GM10266 (cell line): Measurements from ENCODE around the gene C1orf21.
"Not testable (repeated sequence)": the region's sequence is repeated elsewhere in the genome, so short reads cannot be mapped to it uniquely, and the experiment has no call there.

ENCODE experiments used
- DNase-seq: peaks from one replicate; pipeline ENCODE4 v3.0.0; 2012; ENCODE audit errors: extremely low spot score
- TF ChIP-seq, protein P1 (sequence below): IDR thresholded peaks from 2 replicates; pipeline ENCODE4 v1.5.1; 2012; ENCODE audit warnings: mild to moderate bottlenecking, low read depth; ENCODE audit not compliant: control insufficient read depth, insufficient read depth; ENCODE audit errors: missing control alignments

The C1orf21 gene

DNA sequence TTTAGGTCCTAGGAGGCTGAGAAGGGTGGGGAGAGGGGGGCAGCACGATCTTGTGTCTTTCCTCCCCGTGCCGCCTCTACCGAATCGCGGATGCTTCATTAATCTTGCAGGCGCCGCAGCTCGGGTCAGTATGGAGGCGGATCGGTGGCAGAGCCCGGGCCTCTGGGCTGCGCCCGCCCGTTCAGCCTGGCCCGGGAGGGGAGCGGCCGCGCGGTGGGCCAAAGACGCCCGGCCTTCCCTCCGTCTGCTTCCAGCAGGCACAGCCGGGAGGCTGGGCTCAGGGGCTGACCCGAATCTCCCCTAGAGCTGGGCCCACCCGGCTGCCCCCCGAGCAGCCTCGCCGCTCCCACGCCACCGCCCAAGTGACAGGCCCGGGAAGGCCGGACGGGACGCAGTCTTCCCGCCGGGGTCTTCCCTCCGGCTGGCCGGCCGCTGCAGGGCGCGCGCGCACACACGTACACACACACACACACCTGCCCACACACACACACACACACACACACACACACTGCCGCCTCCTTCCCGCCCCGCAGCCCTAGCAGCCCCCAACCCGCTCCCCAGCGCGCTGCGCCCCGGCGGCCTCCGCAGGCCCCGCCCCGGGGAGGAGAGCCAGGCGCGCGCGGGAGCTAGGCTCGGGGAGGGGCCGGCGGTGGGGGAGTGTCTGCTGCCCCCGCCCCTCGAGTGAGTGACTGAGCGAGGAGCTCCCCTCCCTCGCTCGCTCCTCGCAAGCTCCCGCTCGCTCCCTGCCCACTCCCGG lies at the start of gene C1orf21:
TSS of gene C1orf21 (plus strand) at position 718 of the 757 bp plus-strand sequence. CDS start 90,481 bp downstream, outside the sequence.
- DNase-seq, result peak; percentile 91
- TF ChIP-seq, protein P1, sequence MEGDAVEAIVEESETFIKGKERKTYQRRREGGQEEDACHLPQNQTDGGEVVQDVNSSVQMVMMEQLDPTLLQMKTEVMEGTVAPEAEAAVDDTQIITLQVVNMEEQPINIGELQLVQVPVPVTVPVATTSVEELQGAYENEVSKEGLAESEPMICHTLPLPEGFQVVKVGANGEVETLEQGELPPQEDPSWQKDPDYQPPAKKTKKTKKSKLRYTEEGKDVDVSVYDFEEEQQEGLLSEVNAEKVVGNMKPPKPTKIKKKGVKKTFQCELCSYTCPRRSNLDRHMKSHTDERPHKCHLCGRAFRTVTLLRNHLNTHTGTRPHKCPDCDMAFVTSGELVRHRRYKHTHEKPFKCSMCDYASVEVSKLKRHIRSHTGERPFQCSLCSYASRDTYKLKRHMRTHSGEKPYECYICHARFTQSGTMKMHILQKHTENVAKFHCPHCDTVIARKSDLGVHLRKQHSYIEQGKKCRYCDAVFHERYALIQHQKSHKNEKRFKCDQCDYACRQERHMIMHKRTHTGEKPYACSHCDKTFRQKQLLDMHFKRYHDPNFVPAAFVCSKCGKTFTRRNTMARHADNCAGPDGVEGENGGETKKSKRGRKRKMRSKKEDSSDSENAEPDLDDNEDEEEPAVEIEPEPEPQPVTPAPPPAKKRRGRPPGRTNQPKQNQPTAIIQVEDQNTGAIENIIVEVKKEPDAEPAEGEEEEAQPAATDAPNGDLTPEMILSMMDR, result no peak

DNA sequence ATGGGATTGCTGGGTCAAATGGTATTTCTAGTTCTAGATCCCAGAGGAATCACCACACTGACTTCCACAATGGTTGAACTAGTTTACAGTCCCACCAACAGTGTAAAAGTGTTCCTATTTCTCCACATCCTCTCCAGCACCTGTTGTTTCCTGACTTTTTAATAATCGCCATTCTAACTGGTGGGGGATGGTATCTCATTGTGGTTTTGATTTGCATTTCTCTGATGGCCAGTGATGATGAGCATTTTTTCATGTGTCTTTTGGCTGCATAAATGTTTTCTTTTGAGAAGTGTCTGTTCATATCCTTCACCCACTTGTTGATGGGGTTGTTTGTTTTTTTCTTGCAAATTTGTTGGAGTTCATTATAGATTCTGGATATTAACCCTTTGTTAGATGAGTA lies 49.0 kb upstream of the C1orf21 start:
- DNase-seq, result not testable (repeated sequence)

- no peak for DNase-seq
- TF ChIP-seq, protein P1, result no peak
These were observed 45.8 kb upstream of the C1orf21 start for GRCh38 chr1:184340984-184341383.

DNA sequence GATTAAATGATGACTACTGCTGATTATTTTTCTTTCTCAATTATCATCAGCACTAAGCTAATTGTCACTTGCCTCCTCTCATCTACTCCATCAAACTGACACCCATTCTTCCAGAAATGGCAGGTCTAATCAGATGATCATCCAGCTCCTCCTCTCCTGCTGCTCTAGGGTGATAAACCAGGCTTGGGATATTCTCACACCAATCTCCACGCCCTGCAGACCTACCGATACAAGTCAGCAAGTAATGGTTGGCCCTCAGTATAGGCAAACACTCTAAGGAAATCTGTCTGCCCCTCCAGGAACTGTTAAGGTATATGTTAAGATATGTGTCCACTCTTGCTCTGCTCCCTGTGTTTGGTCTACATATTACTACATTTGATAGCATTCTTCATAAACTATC lies 36.3 kb upstream of the C1orf21 start:
- TF ChIP-seq, protein P1, result no peak
- no peak for DNase-seq

DNA sequence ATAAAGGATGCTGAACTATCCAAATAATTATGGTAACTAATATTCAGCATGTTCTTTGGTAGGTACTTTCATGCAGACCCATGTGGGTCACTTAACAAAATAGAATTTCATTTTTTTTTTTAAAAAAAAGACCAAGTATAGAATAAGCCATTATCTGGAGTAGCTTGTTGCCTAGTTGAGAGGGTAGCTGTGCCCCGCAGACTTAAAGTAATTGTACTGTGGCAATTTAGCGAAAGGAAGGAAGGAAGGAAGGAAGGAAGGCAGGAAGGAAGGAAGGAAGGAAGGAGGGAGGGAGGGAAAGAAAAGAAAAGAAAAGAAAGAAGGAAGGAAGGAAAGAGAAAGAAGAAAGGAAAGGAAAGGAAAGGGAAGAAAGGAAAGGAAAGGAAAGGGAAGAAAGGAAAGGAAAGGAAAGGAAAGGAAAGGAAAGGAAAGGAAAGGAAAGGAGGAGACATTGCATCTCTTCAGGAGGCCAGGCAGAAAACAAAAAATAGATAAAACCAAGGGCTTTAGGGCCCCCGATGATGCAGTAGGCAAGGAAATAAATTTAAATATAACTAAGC lies 35.3 kb upstream of the C1orf21 start:
- TF ChIP-seq, protein P1, result no peak

DNA sequence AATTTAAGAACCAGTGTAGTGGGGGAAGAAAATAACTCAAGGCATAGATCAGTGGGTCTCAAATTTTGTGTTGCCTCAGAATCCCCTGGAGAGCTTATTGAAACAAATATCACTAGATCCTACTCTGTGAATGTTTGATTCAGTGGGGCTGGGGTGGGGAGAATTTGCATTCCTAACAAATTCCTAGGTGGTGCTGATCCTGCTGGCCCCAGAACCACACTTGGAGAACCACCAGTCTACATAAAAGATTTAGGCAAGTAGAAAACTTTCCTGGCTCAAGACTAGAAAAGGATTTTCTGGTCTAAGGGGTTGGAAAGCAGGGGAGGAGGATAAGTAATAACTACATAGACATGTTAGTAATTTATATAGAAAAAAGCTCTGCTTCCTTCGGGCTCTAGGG lies 34.1 kb upstream of the C1orf21 start:
- TF ChIP-seq, protein P1, result no peak
- DNase-seq, result no peak

More for the DNA sequence above, 35.3 kb upstream of the C1orf21 start:
- DNase-seq, result no peak

- TF ChIP-seq, protein P1, result no peak
- no peak for DNase-seq
These were observed 32.1 kb upstream of the C1orf21 start for GRCh38 chr1:184354719-184355118.
